ENCODE results near the gene CTTNBP2.

The CTTNBP2 gene, protein sequence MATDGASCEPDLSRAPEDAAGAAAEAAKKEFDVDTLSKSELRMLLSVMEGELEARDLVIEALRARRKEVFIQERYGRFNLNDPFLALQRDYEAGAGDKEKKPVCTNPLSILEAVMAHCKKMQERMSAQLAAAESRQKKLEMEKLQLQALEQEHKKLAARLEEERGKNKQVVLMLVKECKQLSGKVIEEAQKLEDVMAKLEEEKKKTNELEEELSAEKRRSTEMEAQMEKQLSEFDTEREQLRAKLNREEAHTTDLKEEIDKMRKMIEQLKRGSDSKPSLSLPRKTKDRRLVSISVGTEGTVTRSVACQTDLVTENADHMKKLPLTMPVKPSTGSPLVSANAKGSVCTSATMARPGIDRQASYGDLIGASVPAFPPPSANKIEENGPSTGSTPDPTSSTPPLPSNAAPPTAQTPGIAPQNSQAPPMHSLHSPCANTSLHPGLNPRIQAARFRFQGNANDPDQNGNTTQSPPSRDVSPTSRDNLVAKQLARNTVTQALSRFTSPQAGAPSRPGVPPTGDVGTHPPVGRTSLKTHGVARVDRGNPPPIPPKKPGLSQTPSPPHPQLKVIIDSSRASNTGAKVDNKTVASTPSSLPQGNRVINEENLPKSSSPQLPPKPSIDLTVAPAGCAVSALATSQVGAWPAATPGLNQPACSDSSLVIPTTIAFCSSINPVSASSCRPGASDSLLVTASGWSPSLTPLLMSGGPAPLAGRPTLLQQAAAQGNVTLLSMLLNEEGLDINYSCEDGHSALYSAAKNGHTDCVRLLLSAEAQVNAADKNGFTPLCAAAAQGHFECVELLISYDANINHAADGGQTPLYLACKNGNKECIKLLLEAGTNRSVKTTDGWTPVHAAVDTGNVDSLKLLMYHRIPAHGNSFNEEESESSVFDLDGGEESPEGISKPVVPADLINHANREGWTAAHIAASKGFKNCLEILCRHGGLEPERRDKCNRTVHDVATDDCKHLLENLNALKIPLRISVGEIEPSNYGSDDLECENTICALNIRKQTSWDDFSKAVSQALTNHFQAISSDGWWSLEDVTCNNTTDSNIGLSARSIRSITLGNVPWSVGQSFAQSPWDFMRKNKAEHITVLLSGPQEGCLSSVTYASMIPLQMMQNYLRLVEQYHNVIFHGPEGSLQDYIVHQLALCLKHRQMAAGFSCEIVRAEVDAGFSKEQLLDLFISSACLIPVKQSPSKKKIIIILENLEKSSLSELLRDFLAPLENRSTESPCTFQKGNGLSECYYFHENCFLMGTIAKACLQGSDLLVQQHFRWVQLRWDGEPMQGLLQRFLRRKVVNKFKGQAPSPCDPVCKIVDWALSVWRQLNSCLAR (N-terminal part only)

DNA sequence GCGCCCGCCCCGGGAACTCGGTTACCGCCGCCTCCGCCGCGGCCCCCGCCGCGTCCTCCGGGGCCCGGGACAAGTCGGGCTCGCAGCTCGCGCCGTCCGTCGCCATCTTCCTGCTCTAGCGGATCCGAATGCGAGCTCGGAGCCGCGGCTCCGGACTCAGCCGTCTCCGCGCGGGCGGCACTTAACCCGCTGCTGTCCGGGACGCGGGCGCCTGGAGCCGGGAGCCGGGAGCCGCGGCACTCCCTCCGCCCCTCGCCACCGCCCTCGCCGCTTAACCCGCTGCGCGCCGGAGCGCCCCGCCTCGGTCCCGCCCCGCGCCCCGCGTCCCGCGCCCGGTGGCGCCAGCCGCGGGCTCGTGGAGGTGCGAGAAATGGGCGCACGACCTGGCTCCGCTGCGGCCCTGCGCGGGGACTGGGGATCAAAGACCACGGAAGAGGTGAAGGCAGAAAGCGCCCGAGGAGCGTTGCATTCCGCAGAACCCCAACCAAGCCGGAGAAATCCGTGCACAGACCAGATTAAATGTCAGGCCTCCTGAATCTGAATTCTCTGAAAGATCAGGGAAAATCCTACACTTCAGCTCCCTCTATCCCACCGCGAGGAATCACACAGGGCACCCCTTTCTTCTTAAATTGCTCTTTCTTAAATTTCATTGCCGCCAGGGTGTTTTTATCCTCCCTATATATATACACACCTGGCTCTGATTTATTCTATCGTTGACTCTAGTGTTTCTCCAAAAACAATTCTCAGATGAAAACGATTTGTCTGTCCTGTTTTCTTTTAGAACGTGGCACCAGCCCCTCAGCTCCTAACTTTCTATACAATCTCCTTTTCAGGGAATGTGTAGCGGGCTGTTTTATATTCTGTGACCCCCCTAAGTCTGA, at the start of gene CTTNBP2:
Gene CTTNBP2 (minus strand): TSS at position 132 of the 881 bp plus-strand sequence. CDS start 26 bp downstream, at position 106.
- peak; percentile 23 to 45 for DNase-seq

DNA sequence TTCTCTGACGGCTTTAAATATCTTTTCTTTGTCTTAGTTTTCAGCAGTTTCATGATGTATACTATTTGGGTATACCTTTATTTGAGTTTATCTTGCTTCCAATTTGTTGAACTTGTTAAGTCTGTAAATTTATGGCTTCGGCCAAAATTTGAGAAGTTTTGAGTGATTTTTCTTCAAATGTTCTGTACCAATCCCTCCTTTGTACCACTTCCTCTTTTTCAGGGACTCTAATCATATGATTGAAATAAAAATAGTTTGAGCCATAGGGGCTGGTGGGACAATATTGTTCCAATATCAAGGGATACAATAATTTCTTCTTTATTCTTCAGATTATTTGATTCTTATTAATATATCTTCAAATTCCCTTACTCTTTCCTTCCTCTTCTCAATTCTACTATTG, 43.1 kb upstream of the CTTNBP2 start:
- DNase-seq: no peak

DNA sequence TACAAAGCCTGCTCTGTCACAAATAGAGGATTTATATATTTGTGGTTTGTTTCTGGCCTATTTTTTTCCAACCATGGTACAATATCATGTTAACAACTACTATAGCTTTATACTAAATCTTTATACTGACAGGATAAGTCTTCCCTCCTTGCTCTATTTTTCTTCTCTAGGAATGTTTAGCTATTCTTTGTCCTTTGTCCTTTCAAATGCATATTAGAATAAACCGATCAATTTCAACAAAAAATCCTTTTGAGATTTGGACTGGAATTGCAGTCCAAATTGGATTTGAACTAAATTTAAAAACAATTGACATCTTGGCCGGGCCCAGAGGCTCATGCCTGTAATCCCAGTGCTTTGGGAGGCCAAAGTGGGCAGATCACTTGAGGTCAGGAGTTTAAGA, 39.2 kb upstream of the CTTNBP2 start:
- no peak for DNase-seq

DNA sequence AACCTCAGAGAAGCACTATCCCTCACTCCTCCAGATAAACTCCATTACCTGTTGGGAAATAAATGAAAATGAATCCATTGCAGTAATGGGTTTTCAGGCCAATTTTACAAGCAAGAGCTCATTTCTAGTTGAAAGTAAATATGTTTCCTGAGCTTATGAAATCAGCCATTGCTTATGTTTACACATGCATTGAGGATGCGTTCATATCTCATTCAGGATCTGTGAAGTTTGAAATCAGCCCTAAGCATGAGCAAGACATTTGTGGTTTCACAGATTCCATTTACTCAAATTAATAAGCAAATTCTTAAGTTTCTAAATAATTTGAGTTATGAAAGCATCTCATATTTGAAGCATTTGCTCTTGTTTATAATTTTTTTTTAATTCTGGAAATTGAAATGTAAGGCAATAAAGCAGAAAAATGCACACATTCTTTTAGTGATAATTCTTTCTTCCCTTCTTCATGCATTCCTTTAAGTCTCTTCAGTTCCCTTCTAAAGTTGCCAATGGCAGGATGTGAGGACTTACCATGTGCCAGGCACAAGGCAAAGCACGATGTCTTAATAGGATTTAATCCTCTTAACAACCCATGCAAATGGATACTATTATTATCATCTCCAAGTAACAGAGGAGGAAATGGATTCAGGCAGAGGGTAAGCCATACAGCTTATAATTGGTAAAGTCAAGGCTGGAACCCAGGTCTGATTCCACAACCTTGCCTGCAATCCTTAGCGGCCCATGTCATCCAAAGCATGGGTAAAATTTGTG, 35.0 kb upstream of the CTTNBP2 start:
- no peak for DNase-seq

DNA sequence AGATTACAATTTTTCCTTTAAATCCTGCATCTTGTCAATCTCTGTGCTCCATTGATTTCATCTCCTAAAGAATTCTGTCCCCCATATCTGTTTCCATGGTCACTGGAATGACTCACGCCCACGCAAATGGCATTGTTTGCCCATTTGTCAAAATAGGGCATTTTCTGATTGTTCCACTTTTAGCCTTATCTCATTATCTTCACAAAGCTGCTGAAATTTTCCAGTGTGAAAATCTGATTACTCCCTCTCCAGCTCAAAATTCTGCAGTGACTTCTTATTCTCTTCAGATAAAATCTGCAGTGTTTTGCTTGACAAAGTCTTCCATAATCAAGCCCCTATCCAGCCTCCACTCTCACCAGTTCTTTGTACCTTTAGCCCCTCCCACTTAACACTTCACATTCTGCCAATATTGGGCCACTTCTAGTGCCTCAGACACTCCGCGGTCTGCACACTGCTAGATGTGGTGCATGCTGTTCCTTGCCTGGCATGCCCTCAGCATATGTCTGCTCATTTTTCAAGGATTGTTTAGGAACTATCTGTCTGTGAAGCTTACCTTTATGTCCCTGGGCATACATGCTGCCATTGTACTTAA, 33.9 kb upstream of the CTTNBP2 start:
- no peak for DNase-seq

DNA sequence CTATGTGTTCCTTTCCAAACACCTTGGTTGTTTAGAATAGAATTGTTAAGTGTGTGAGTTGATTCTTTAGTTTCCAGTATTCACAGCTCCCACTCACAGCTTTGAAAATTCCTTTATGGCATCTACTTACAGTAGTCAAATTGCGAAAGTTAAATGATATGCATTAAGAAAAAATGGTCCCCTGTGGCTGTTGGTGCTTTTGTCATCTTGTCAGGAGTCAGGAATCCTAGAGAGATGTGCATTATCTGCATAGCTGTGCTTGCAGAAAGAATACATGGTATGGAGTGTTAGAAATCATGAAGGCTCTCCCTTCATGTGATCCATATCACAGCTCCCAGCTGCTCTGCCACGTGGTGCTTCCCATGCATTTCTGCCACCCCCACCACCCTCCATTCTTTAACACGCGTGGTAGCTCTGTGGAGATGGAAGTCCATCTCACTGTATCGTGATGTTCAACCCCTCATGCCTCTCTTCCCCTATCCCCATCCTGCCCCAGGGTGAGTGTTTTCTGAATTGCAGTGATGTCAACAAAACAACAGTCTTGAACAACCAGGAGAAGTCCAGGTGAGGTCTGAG, 29.2 kb upstream of the CTTNBP2 start:
- DNase-seq: no peak

DNA sequence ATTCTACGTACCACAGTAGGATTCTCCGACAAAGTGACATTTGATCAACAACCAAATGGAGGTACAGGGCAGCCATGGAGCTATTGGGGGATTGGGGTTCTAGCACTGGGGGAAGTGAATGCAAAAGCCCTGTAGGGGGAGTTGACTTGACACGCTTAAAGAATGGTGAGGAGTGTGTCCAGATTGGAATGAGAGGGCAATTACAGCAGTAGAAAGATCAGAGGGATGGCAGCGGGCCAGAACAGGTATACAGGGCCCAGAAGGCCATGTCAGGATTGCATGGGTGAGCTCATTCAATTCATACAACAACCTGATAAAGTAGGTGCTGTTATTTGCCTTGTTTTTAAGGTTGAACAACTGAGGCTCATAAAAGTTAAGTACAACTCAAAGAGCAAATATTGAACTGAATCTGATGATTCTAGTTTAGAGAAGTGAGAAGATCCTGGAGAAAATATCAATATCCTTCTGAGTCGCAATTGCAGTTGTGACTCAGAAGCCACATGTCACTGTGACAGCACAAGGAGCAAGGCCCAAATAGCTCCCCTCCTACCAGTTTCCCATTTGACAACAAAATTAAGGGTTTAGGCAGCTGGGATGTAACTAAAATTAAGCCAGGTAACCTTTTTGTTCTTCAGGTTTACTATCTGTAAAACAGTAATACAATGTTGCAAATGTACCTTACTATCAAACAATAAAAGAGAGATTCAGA, 28.0 kb upstream of the CTTNBP2 start:
- no peak for DNase-seq

DNA sequence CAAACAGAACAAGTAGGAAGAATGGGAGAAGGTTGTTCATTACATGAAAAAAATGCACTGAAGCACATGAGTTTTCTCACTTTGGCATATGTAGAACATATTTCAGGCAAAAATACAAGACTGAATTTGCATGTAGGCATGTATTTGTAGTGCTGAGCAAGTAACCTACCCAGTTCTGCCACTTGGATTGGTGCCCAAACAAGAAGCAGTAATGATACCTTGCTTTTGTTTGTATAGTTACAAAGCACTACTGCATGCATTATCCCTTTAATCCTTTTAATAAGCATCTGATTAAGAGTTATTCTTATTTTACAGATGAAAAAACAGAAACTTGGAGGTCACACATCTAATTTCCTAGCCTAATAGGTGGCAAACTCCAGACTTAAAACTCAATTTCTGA, 23.1 kb upstream of the CTTNBP2 start:
- peak; percentile 8 to 20 for DNase-seq

DNA sequence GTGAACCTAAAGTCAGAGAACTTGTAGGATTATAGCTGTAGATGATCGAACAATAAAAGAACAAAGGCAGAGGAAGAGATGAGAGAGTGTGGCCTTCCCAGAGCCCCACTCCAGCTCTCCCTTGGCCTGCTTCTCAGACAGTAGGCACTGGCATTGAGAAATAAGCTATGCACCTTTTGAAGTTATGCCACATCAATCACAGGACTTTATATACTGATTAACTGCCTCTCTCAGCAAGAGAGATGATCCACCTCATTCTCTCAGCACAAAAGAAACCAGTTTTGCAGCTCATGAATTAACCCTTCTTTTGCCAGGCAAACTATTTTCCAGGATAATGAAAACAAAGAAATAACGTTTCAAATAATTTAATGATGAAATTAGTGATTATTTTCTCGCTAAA, 22.0 kb upstream of the CTTNBP2 start:
- DNase-seq: no peak

DNA sequence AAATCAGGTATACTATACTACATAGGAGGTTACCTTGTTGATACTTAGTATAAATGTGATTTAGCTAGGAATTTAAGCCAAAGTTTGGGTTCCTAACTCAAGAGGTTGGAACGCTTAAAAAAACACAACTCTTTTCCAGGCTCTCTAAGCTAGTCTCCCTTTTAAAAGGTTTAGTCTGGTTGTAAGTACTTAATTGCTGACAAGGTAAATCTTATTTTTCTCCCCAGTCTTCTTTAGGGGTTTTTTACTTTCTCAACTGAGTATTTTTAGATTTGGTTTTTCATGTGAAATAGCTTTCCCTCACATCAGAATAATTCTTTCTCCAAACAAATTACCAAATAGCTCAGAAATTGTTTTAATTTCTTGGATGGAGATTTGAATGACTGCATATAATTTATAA, 20.8 kb upstream of the CTTNBP2 start:
- no peak for DNase-seq

DNA sequence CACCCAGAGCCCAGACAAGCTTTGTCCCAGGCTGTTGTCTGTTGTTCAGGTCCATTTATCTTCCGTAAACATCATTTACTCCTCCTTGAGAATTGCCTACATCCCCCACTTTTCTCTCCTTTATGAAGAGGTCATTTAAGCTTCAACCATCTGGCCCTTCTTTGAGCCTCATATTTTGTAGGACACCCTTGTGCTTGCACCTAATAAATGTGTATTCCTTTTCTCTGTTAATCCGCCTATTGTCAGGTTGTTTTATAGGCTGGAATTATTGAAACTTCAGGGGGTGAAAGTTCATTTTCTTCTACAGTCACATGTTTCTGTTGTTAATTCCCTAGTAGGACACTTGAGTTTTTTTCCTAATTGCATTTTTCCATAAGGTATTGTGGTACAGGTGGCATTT, 19.6 kb upstream of the CTTNBP2 start:
- no peak for DNase-seq

DNA sequence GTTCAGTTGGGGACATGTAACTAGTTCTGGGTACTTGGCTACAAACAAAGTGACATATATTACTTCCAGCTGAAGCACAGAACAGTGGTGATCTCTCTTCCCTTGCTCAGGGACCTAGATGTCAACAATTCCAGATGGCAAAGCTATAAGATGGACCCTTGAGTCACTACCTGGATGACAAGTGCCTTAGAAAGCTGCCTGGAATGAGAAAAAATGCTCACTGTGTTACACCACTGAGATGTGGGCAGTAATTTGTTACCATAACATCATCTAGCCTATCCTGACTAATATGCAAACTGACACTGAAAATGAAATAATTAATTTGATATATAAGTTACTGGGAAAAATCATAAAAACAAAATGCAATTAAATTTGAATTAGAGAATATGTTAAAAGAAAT, 16.4 kb upstream of the CTTNBP2 start:
- no peak for DNase-seq

DNA sequence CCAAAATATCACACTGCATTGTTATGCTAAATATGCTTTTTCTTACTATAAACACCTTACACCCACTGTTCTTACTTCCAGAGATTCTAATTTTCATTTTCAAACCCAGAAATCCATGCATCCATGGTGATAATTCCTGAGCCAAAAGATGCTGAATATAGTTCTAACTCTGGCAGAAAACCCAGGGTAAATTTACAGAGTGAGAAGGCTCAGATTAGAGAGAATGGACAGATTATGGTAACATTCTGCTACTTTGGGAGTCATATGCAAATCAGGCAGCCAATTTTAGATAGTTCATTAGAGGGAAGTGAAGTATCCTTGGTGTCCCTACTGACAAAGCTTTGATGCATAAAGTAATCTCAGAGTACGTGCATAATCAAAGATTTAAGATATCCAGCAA, 15.4 kb upstream of the CTTNBP2 start:
- no peak for DNase-seq

DNA sequence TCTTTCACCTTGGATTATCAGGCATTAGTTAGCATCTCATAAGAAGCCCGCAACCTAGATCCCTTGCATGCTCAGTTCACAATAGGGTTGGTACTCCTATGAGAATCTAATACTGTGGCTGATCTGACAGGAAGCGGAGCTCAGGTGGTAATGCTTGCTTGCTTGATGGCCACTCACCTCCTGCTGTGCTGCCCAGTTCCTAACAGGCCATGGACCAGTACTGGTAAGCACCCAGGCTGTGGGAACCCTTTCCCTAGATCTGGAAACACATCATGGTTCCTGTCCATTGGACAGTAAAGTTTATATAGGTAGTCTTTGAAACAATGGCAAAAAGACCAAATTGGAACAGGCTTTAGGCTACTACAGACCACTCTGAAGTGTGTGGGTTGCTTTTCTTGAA, 9.4 kb upstream of the CTTNBP2 start:
- no peak for DNase-seq

DNA sequence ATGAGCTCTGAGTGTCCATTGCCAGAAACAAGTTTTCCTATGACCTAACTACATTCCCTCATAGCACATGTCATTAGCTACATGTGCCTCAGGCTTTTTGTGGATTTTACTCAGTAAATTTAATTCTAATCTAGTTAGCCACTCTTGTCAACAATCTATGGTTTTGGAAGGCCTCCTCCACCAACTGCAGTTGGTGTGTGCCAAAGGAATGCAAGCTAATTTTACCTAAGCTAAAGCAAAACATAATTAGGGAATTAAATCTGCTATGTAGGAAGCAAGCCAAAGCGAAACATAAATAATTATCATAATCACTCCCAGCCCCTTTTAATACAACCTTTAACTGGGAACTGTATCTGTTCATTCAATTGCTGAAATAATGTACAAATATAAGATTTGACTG, 3.5 kb upstream of the CTTNBP2 start:
- DNase-seq: no peak

DNA sequence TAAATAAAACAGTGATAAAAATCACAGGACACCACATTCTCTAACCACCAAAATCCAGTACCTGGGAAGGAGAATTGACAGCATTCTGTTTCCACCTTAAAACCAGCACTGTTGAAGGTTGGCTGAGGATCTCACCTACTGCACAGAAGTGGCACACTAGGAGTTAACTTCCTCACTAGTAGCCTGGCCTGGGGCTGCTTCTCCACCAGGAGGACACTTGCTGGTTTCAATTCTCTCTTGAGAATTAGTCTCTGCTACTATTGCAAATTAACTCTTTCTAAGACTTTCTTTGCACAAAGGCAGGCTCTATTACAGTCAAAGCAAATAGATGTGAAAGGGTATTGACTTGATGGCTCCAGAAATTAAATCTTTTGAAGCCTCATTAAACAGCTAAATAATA, 2.3 kb upstream of the CTTNBP2 start:
- DNase-seq: no peak

DNA sequence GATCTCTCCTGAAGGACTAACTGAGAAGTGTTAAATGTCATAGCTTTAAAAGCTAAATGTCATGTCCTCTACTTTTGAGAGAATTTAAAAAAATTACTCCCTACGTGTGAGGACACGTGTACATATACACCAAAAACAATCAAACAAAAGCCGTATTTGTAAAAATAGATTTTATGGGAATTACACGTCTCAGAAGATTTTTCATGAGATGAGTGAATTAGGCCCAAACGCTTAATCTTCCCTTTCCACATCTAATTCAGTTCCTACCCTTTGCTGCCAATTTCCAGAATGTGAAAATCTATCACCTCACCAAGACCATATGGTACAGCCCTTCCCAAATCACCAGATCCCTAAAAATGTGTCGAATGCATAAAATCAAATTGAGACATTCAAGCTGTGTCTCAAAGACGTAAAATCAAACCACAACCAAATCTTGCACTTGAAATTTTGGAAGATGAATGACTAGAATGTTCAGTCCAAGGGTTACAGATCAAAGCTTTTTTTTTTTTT, 1.0 kb upstream of the CTTNBP2 start:
- DNase-seq: no peak

DNA sequence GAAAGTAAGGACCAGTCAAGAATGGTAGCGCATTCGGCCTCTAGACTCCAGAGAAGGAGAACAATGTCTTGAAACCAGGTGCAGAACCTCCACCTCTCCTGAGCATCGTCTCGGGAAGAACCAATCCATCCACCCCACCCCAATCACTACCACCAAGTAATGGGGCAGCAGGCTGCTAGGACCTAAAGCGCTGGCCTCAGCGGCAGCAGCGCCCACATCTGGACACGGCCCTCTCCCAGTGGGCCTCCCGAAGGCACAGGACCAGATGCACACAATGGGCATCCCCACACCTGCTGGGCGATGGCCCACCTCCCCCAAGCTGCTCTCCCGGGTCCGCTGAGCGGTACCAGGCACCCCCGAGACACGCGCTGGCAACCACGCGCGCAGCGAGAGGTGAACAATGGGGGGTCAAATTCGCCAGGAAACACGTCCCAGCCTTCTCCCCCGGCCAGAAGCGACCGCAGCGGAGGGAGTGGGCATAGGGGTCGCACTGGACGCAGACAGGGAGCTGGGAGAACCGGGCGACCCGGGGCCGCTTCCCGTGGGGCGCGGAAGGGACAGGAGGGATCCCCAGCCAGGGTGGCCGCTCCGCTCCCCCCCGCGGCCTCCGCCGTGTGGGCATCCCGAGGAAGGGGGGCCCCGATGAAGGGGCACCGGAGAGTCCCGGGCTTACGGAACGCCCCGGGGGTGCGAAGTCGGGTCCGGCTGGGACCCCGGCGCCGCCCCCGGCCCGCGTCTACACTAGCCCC, 506 bp downstream of the CTTNBP2 start:
- DNase-seq: no peak
